GM11168 (cell line): Measurements from ENCODE around the gene RHEBL1.

Source experiments
- in situ Hi-C: fragments of 300-500 bp; cut with MboI; formaldehyde crosslinking; loops from one replicate; pipeline ENCODE4 v1.12.0; 2022; ENCODE audit warnings: low sequenced_read_pairs; ENCODE audit not compliant: unreplicated experiment

Gene RHEBL1

GRCh38 chr12:49024543-49024942 is 45.2 kb downstream of the RHEBL1 start:
- in situ Hi-C loops: no loop called here

GRCh38 chr12:49023812-49024211 is 46.0 kb downstream of the RHEBL1 start:
- in situ Hi-C loops: no loop called here

GRCh38 chr12:49022558-49023178 is 47.1 kb downstream of the RHEBL1 start:
- in situ Hi-C loops: no loop called here

GRCh38 chr12:49021292-49021915 is 48.4 kb downstream of the RHEBL1 start:
- in situ Hi-C loops: no loop called here

- in situ Hi-C loops: no loop called here
These were observed 49.3 kb downstream of the RHEBL1 start for GRCh38 chr12:49020441-49020840.

- in situ Hi-C loops: no loop called here
These were observed 50.1 kb downstream of the RHEBL1 start for GRCh38 chr12:49019443-49020324.

- in situ Hi-C loops: no loop called here
These were observed 50.7 kb downstream of the RHEBL1 start for GRCh38 chr12:49019120-49019430.

- in situ Hi-C loops: no loop called here
These were observed 51.3 kb downstream of the RHEBL1 start, which contains the start of gene PRKAG1 for GRCh38 chr12:49018261-49019119. Gene PRKAG1 (minus strand): TSS chr12:49018776. CDS start chr12:49018740, 36 bp downstream.

GRCh38 chr12:49017891-49018260 is 51.9 kb downstream of the RHEBL1 start:
- in situ Hi-C loops: no loop called here

GRCh38 chr12:49015196-49015595 is 54.6 kb downstream of the RHEBL1 start:
- in situ Hi-C loops: no loop called here
